Epithelial cell of proximal tubule (primary cell): ENCODE data around the gene TMED4. TPM values are rescaled to one million over a fixed set of nuclear protein-coding genes. Genes with fewer than 3 reads are reported as not detected.

Experiments
- DNase-seq: peaks from one replicate; pipeline ENCODE4 v3.0.0-alpha.2; 2011; ENCODE audit warnings: low read depth
- H3K4me3 ChIP-seq: 2 replicates; pipeline ENCODE4 v1.5.1; 2011; ENCODE audit warnings: low read depth, mild to moderate bottlenecking, low read length
- CTCF ChIP-seq: conservative IDR thresholded peaks from 2 replicates; pipeline ENCODE4 v1.5.1; 2012; ENCODE audit warnings: low read depth, mild to moderate bottlenecking, low read length
- total RNA-seq: library from RNA; depleted of rRNA; stranded (reverse); fragments of >200 nt; gene quantifications from 2 replicates; pipeline ENCODE4 v1.2.3, GENCODE V29; 2015

The TMED4 gene
- total RNA-seq, 1 donor from 2014 or later = 167 TPM

- no peak for TF ChIP-seq CTCF
- DNase-seq = no peak
- H3K4me3 ChIP-seq = no peak overlapping the region
Observed at GRCh38 chr7:44534087-44534486, 47.9 kb downstream of the TMED4 start.

- DNase-seq = no peak
- no peak for TF ChIP-seq CTCF
- no peak overlapping the region for H3K4me3 ChIP-seq
Observed at GRCh38 chr7:44533301-44534055, 48.6 kb downstream of the TMED4 start.

- no peak overlapping the region for H3K4me3 ChIP-seq
- no peak for DNase-seq
- TF ChIP-seq CTCF = no peak
Observed at GRCh38 chr7:44531421-44532380, 50.3 kb downstream of the TMED4 start.

- no peak for TF ChIP-seq CTCF
- DNase-seq = no peak
Observed at GRCh38 chr7:44530990-44531389, 51.0 kb downstream of the TMED4 start.

More at GRCh38 chr7:44530990-44531389, 51.0 kb downstream of the TMED4 start:
- no peak overlapping the region for H3K4me3 ChIP-seq

Other genes starting within 250 kb of the TMED4 start
- gene NUDCD3, start 91.6 kb downstream of the TMED4 start, total RNA-seq = 43.5 and 51.1 TPM in 2 replicates
- 0.23 and 0.94 TPM in 2 replicates for gene NPC1L1, start 40.9 kb downstream of the TMED4 start, total RNA-seq
- gene DDX56, start 8.3 kb downstream of the TMED4 start, total RNA-seq = 53.2 and 106 TPM in 2 replicates
- 62.0 and 93.0 TPM in 2 replicates for gene OGDH, start 24.4 kb upstream of the TMED4 start, total RNA-seq
- 22.9 and 31.3 TPM in 2 replicates for gene ZMIZ2, start 166.6 kb upstream of the TMED4 start, total RNA-seq
- 3,738 and 4,469 TPM in 2 replicates for gene PPIA, start 214.4 kb upstream of the TMED4 start, total RNA-seq